Measurements from ENCODE around the gene ERVFRD-1.

Gene ERVFRD-1

DNA sequence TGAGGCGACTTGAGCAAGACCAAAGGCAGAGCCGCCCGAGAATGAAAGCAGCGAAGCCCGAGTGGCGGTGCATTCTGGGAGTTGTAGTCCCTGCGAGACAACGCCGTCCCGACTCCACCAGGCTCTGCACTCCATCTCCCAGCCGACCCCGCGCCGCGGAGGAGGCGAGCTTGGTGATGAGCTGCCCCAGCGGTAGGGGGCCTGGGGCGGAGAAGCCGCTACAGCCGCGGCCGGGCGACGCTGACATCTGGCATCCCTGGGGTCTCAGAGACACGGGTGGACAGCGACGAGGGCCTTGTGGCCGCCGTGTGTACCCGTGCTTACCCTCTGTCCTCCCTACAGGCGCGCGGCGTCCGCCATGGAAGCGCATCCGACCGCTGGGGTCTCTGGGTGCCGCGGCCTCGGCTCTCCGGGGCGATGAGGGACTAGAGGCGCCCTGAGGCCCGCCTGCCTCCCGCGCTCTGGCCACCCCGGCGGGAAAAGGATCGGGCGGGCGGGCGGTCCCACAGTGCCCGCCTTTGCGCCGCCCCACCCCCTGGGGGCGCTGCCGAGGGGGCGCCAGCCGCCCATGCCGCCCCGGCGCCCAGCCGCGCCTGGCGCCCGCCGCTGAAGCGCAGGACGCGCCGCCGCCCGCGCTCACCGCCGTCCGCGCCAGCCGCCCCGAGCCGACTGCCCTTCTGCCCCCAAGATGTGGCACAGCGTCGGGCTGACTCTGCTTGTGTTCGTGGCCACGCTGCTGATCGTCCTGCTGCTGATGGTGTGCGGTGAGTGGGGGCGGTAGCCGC lies 17.7 kb downstream of the ERVFRD-1 start, which contains the start of gene SMIM13 (continued):
- peak; percentile 91 for TF ChIP-seq KLF8 (tag by site-specific recombination; IDR thresholded peaks at IDR 0.05)
- no peak for TF ChIP-seq ZNF571 (tag by site-specific recombination; IDR thresholded peaks at IDR 0.05)
- no peak for TF ChIP-seq PRDM1 (tag by site-specific recombination; IDR thresholded peaks at IDR 0.05)
- no peak for TF ChIP-seq ZNF837 (tag by site-specific recombination; IDR thresholded peaks at IDR 0.05)
- TF ChIP-seq, protein P1, sequence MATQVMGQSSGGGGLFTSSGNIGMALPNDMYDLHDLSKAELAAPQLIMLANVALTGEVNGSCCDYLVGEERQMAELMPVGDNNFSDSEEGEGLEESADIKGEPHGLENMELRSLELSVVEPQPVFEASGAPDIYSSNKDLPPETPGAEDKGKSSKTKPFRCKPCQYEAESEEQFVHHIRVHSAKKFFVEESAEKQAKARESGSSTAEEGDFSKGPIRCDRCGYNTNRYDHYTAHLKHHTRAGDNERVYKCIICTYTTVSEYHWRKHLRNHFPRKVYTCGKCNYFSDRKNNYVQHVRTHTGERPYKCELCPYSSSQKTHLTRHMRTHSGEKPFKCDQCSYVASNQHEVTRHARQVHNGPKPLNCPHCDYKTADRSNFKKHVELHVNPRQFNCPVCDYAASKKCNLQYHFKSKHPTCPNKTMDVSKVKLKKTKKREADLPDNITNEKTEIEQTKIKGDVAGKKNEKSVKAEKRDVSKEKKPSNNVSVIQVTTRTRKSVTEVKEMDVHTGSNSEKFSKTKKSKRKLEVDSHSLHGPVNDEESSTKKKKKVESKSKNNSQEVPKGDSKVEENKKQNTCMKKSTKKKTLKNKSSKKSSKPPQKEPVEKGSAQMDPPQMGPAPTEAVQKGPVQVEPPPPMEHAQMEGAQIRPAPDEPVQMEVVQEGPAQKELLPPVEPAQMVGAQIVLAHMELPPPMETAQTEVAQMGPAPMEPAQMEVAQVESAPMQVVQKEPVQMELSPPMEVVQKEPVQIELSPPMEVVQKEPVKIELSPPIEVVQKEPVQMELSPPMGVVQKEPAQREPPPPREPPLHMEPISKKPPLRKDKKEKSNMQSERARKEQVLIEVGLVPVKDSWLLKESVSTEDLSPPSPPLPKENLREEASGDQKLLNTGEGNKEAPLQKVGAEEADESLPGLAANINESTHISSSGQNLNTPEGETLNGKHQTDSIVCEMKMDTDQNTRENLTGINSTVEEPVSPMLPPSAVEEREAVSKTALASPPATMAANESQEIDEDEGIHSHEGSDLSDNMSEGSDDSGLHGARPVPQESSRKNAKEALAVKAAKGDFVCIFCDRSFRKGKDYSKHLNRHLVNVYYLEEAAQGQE (tag by site-specific recombination; IDR thresholded peaks at IDR 0.05): peak; percentile 87
- 0 out of 2 replicates have a peak, but pooled peaks have one; percentile 71 for TF ChIP-seq ZSCAN23 (tag by site-specific recombination; IDR thresholded peaks at IDR 0.05)
- TF ChIP-seq ZNF433 (tag by site-specific recombination; IDR thresholded peaks at IDR 0.05; ENCODE audit: low read depth): no peak
- TF ChIP-seq, protein P2, sequence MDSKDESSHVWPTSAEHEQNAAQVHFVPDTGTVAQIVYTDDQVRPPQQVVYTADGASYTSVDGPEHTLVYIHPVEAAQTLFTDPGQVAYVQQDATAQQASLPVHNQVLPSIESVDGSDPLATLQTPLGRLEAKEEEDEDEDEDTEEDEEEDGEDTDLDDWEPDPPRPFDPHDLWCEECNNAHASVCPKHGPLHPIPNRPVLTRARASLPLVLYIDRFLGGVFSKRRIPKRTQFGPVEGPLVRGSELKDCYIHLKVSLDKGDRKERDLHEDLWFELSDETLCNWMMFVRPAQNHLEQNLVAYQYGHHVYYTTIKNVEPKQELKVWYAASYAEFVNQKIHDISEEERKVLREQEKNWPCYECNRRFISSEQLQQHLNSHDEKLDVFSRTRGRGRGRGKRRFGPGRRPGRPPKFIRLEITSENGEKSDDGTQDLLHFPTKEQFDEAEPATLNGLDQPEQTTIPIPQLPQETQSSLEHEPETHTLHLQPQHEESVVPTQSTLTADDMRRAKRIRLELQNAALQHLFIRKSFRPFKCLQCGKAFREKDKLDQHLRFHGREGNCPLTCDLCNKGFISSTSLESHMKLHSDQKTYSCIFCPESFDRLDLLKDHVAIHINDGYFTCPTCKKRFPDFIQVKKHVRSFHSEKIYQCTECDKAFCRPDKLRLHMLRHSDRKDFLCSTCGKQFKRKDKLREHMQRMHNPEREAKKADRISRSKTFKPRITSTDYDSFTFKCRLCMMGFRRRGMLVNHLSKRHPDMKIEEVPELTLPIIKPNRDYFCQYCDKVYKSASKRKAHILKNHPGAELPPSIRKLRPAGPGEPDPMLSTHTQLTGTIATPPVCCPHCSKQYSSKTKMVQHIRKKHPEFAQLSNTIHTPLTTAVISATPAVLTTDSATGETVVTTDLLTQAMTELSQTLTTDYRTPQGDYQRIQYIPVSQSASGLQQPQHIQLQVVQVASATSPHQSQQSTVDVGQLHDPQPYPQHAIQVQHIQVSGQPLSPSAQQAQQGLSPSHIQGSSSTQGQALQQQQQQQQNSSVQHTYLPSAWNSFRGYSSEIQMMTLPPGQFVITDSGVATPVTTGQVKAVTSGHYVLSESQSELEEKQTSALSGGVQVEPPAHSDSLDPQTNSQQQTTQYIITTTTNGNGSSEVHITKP (tag by site-specific recombination; IDR thresholded peaks at IDR 0.05): peak; percentile 95
- 0 out of 2 replicates have a peak, but pooled peaks have one; percentile 36 for TF ChIP-seq GLI4 (tag by site-specific recombination; IDR thresholded peaks at IDR 0.05)
- peak; percentile 94 for TF ChIP-seq ZEB2 (tag by site-specific recombination; IDR thresholded peaks at IDR 0.05)
- no peak for TF ChIP-seq ZNF596 (tag by site-specific recombination; IDR thresholded peaks at IDR 0.05)
- TF ChIP-seq ZFP37 (tag by site-specific recombination; IDR thresholded peaks at IDR 0.05): peak; percentile 94
- no peak for TF ChIP-seq ZNF221 (tag by site-specific recombination; IDR thresholded peaks at IDR 0.05; ENCODE audit: borderline replicate concordance)
- TF ChIP-seq ZNF639 (tag by site-specific recombination; IDR thresholded peaks at IDR 0.05): no peak; the same call in none of the 2 replicates
- TF ChIP-seq ZNF548 (tag by site-specific recombination; IDR thresholded peaks at IDR 0.05): no peak
- TF ChIP-seq SP3 (tag by site-specific recombination; IDR thresholded peaks at IDR 0.05): peak; percentile 89
- no peak for TF ChIP-seq ZNF404 (tag by site-specific recombination; IDR thresholded peaks at IDR 0.05)
- TF ChIP-seq, protein P3, sequence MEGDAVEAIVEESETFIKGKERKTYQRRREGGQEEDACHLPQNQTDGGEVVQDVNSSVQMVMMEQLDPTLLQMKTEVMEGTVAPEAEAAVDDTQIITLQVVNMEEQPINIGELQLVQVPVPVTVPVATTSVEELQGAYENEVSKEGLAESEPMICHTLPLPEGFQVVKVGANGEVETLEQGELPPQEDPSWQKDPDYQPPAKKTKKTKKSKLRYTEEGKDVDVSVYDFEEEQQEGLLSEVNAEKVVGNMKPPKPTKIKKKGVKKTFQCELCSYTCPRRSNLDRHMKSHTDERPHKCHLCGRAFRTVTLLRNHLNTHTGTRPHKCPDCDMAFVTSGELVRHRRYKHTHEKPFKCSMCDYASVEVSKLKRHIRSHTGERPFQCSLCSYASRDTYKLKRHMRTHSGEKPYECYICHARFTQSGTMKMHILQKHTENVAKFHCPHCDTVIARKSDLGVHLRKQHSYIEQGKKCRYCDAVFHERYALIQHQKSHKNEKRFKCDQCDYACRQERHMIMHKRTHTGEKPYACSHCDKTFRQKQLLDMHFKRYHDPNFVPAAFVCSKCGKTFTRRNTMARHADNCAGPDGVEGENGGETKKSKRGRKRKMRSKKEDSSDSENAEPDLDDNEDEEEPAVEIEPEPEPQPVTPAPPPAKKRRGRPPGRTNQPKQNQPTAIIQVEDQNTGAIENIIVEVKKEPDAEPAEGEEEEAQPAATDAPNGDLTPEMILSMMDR (tag by site-specific recombination; IDR thresholded peaks at IDR 0.05): peak; percentile 97
- TF ChIP-seq ZNF776 (tag by site-specific recombination; IDR thresholded peaks at IDR 0.05; ENCODE audit: borderline replicate concordance): no peak
- TF ChIP-seq BCL11B (tag by site-specific recombination; IDR thresholded peaks at IDR 0.05; ENCODE audit: low read depth): peak; percentile 84
- TF ChIP-seq ZNF621 (tag by site-specific recombination; IDR thresholded peaks at IDR 0.05): no peak
- no peak for TF ChIP-seq ZNF16 (tag by site-specific recombination; IDR thresholded peaks at IDR 0.05; ENCODE audit: low read depth)
- TF ChIP-seq ZNF26 (tag by site-specific recombination; IDR thresholded peaks at IDR 0.05): no peak
- TF ChIP-seq ZNF580 (tag by site-specific recombination; IDR thresholded peaks at IDR 0.05): peak; percentile 44; the same call in 1 of the 2 replicates
- TF ChIP-seq MEIS1 (CRISPR knock-in tag; IDR thresholded peaks at IDR 0.05; ENCODE audit: borderline replicate concordance): no peak
